Stimulated activated naive CD8-positive, alpha-beta T cell treated with anti-CD3 and anti-CD28 coated beads, Interleukin-15, amount 100 ng/mL, for 72 hours (primary cell): ENCODE data around the gene IRX1.

Experiments used
- ATAC-seq: fragments of 150-1000 bp; cut with Tn5 transposase; 2 replicates; pipeline ENCODE4 v1.10.0; 2021; ENCODE audit warnings: mild to moderate bottlenecking, moderate library complexity
- DNase-seq, 2 donors: peaks; one replicate each; pipeline ENCODE4 v3.0.0; 2021 to 2022
- H3K27ac Mint-ChIP-seq, 2 donors: one replicate each; pipeline ENCODE4 v1.8.0; 2022; ENCODE audit warnings: mild to moderate bottlenecking in 2 of 2, mixed read lengths in 2 of 2, moderate library complexity in 2 of 2
- H3K27me3 Mint-ChIP-seq: one replicate; pipeline ENCODE4 v1.8.0; 2022; ENCODE audit warnings: mixed read lengths
- H3K4me1 Mint-ChIP-seq: one replicate; pipeline ENCODE4 v1.8.0; 2022; ENCODE audit warnings: mild to moderate bottlenecking, mixed read lengths
- H3K4me3 Mint-ChIP-seq, 2 donors: one replicate each; pipeline ENCODE4 v1.8.0; 2022; ENCODE audit warnings: mild to moderate bottlenecking in 2 of 2, mixed read lengths in 2 of 2, moderate library complexity in 1 of 2
- H3K9me3 Mint-ChIP-seq, 2 donors: one replicate each; pipeline ENCODE4 v1.8.0; 2022; ENCODE audit warnings: mixed read lengths in 2 of 2

IRX1 gene

DNA sequence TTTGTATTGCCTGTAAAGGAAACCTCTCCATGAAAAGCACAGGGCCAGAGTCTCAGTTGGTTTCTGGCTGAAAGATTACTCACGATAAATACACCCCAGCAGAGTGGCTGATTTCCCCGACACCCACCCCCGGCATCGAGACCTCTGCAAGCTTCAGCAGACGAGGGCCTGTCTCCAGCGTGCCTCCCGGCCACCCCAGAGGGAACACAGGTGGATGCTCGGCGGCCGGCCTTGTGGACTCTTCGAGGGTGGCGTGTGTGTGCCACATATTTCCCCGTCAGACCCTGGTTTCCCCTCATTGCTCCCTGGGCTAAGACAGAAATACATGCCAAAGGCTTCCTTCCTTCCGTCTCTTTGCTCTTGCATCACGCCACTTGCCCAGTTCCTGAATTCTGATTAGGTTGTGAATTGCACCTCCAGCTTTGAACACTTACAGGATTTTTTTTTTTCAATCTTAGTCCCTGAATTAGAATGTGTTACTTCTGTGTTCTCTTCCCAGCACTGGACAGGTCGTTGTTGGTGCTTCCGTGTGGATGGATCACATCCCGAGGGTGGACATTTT, 13.6 kb downstream of the IRX1 start:
- Mint-ChIP-seq H3K4me1 (peaks cover 10% of the 10 kb centered on the region), H3K27me3 (peaks cover 59% of the 10 kb centered on the region), H3K27ac (no peak overlapping the region), H3K9me3 (no peaks in the 10 kb centered on the region), H3K4me3 (no peak overlapping the region)
- DNase-seq (no peak), ATAC-seq (no peak)

DNA sequence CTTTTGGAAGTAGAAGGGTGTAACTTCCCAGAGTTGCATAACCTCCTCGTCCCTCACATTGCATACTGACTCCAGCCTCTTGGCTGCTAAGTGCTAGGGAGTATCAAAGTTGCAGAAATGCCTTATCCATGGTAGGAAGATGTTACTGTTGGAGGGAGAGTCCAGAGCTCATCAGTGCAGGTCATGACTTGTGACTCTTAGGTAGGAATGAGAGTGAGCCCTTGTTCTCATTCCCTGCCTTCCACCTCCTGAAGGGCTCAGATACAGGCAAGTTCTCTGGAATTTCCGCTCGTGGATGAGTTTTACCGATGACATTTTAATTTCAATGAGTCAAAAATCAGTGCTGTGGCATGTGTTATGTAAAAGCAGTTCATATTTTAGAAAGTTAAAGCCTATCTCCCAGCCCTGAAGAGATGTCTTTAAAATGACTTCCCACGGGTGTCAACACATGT, 17.0 kb downstream of the IRX1 start:
- peaks cover 0 to 9% of the 10 kb centered on the region in 2 donors for H3K9me3 Mint-ChIP-seq
- H3K27ac Mint-ChIP-seq, result no peak overlapping the region
- no peaks in the 10 kb centered on the region for H3K4me1 Mint-ChIP-seq
- ATAC-seq (no peak), DNase-seq (no peak)
- no peak overlapping the region for H3K4me3 Mint-ChIP-seq
- H3K27me3 Mint-ChIP-seq, result peaks cover 25% of the 10 kb centered on the region

DNA sequence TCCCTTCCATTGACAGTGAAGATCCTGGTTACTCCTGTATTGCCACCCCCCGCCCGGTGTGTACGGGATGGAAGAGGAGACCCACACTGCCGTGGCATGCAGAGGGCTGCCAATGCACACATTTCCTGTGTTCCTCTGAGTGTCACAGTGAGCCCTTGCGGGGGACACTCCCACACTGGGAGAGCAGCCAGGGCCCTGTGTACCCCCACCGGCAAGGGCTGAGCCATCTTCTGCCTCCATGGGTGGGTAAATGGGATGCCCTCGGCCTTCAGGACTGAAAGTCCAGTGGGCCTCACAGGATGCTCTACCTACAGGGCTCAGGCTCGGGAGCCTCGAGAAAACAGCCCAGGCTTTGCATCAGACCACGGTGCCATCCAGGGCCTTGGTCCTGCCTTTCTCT, 18.1 kb downstream of the IRX1 start:
- H3K27ac Mint-ChIP-seq, result no peak overlapping the region
- peaks cover 14% of the 10 kb centered on the region for H3K27me3 Mint-ChIP-seq
- H3K4me3 Mint-ChIP-seq, result no peak overlapping the region
- DNase-seq, result no peak
- no peaks in the 10 kb centered on the region for H3K4me1 Mint-ChIP-seq
- H3K9me3 Mint-ChIP-seq, result peaks cover 0 to 9% of the 10 kb centered on the region in 2 donors
- ATAC-seq, result no peak

DNA sequence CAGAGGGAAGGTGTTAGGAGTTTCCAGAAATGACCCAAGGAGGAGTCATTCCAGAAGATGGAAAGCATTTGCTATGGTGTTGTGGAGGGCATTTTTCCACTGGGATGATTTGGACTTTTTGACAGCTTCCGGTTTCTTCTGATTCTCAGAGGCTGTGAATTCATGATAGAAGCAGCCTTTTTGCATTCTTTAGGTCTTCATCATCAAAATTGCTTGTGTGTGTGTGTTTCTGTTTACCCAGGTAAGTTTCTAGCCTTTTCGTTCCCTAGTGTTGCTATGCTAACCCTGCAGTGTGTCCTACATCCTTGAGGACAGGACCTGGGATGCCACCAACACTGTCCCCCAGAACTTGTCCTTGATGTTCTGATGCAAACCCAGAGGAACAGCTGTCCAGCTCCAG, 19.6 kb downstream of the IRX1 start:
- no peaks in the 10 kb centered on the region for H3K4me1 Mint-ChIP-seq
- DNase-seq (no peak), ATAC-seq (no peak)
- peaks cover 0 to 9% of the 10 kb centered on the region in 2 donors for H3K9me3 Mint-ChIP-seq
- no peak overlapping the region for H3K27ac Mint-ChIP-seq
- H3K4me3 Mint-ChIP-seq, result no peak overlapping the region
- no peaks in the 10 kb centered on the region for H3K27me3 Mint-ChIP-seq

DNA sequence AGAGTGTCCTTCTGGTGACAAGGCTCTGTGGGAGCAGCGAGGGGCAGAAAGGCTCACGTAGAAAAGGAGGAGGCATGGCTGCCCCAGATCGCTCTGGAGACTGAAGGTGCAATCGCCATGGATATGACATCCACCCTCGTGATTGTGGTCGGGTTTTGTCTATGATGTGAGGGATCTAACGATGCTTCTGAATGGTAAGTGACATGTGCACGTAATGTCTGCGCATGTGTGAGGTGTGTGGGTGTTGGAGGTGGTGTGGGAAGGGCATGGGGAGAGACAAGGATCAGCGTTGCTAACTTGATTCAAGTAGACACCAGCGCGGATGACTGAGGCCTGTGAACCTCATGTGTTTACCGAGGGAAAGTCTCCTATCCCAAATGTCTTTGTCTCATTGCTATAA, 20.2 kb downstream of the IRX1 start:
- Mint-ChIP-seq H3K27ac (no peak overlapping the region), H3K4me3 (no peak overlapping the region), H3K27me3 (no peaks in the 10 kb centered on the region), H3K4me1 (no peaks in the 10 kb centered on the region), H3K9me3 (peaks cover 0 to 9% of the 10 kb centered on the region in 2 donors)
- ATAC-seq, result no peak
- DNase-seq, result no peak

DNA sequence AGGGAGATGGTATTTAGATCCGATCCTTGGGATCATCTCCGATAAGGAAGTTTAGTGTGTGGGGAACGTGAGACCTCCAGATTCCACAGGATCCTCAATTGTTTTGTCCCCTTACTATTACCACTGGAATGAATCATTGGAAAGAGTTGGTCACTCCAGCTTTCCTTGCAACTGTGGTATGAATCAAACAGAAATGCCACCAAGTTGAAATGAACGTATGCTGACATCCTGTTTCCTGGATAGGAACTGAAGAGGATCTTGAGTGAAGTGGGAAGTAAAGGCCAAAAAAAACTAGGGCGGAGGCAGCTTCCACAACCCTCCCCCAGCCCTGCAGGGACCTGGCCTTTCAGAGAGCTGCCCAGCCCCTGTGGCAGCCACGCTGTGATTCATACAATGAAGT, 23.9 kb downstream of the IRX1 start:
- Mint-ChIP-seq H3K27me3 (no peaks in the 10 kb centered on the region), H3K4me3 (no peak overlapping the region), H3K9me3 (peaks cover 0 to 9% of the 10 kb centered on the region in 2 donors), H3K4me1 (no peaks in the 10 kb centered on the region), H3K27ac (no peak overlapping the region)
- DNase-seq (no peak), ATAC-seq (no peak)

DNA sequence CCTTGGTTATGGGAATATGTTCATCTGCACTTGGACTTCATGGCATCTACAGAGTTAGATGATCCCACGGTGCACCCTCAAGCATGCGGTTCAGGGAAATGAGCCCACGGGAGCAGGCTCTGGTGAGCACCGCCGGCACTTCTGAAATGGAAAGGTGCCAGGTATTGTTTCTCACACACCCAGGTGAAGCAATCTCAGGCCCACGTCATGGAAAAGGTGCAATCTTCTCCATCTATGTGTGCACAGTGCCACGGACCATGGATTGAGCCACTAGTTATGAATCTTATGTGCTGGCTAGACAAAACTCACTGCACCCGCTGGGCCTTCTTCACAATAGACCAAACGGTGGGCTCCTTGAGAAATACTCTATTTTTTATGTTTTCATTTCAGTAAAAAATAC, 27.3 kb downstream of the IRX1 start:
- H3K27me3 Mint-ChIP-seq, result no peaks in the 10 kb centered on the region
- no peak overlapping the region for H3K4me3 Mint-ChIP-seq
- no peaks in the 10 kb centered on the region for H3K4me1 Mint-ChIP-seq
- no peak for ATAC-seq
- no peak overlapping the region for H3K27ac Mint-ChIP-seq
- H3K9me3 Mint-ChIP-seq, result peaks cover 1 to 22% of the 10 kb centered on the region in 2 donors
- DNase-seq, result no peak

DNA sequence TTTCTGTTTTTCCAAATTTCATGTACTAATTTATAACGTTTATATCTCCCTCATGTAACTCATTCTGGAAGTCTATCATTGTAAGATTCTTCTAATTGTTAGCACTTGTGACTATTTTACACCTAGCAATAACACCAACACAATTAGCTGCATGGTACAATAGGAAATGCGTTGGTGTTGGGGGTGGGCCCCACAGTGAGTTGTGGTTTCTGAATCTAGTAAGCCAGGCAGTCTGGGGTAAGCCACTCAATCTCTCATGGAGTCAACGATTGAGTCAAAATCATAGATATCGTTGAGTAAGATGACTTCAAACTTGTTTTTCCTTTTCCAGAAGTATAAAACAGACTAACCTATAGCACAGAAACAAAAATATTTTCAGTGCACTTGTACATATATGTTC, 30.0 kb downstream of the IRX1 start:
- Mint-ChIP-seq H3K27me3 (no peaks in the 10 kb centered on the region), H3K4me3 (no peak overlapping the region), H3K9me3 (peaks cover 6 to 28% of the 10 kb centered on the region in 2 donors), H3K27ac (no peak overlapping the region), H3K4me1 (no peaks in the 10 kb centered on the region)
- DNase-seq (no peak), ATAC-seq (no peak)

DNA sequence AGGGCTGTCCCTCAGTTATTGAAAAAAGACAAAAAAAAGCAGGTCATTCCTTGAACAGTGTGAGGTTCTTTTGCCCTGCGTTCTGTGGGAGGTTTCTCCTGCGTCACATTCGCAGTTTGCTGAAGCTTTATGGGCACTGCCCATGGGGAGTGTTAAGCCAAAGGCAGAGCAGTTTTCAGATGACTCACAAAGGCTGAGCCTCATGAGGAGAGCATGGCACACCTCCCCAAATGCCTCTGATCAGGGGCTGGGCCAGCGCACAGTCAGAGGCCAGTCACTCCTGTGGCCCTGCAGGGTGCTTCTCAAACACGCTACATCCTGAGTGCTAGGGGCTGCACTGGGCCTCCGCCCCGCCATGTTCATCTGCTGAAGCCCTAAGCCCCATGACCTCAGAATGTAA, 38.4 kb downstream of the IRX1 start:
- no peak for DNase-seq
- no peaks in the 10 kb centered on the region for H3K27me3 Mint-ChIP-seq
- no peak overlapping the region for H3K27ac Mint-ChIP-seq
- H3K9me3 Mint-ChIP-seq, result peaks cover 5 to 8% of the 10 kb centered on the region in 2 donors
- no peak overlapping the region for H3K4me3 Mint-ChIP-seq
- ATAC-seq, result no peak
- no peaks in the 10 kb centered on the region for H3K4me1 Mint-ChIP-seq

DNA sequence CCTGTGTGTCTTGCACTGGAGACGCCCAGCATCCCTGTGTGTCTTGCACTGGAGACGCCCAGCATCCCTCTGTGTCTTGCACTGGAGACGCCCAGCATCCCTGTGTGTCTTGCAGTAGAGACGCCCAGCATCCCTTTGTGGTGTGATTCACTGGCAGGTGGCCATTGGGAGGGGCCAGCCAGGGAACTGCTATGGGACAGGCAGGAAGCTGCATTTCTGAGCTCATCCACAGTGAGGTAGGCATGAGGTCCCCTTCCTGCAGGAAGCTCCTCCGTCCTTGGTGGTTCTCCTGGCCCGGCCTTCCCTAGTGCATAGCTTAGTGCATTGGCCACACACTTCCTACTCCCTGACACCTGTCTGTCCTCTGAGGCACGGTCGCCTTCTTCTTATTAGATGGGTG, 43.5 kb downstream of the IRX1 start:
- Mint-ChIP-seq H3K27ac (no peak overlapping the region), H3K4me1 (no peaks in the 10 kb centered on the region), H3K9me3 (no peaks in the 10 kb centered on the region), H3K4me3 (no peak overlapping the region), H3K27me3 (no peaks in the 10 kb centered on the region)
- no peak for ATAC-seq
- no peak for DNase-seq

DNA sequence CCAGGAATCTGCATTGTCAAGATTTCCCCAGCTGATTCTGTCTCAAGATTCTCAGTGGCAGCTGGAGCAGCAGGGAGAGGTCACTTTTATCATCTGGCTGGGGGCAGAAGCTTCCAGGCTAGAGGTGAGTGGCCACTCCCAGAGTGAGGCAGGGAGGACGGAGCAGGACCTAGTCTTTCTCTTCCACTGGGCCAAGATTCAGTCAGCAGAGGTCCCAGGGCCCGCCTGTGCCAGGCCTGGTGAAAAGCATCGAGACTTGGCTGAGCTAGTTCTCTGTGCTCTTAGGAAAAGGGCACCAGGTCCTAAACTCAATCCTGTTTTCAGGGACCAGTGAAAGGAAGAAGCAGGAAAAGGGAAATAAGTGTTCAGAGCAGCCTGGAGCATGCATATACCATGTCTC, 46.6 kb downstream of the IRX1 start:
- DNase-seq (no peak), ATAC-seq (no peak)
- Mint-ChIP-seq H3K27me3 (peaks cover 7% of the 10 kb centered on the region), H3K9me3 (no peaks in the 10 kb centered on the region), H3K4me1 (no peaks in the 10 kb centered on the region), H3K27ac (no peak overlapping the region), H3K4me3 (no peak overlapping the region)

DNA sequence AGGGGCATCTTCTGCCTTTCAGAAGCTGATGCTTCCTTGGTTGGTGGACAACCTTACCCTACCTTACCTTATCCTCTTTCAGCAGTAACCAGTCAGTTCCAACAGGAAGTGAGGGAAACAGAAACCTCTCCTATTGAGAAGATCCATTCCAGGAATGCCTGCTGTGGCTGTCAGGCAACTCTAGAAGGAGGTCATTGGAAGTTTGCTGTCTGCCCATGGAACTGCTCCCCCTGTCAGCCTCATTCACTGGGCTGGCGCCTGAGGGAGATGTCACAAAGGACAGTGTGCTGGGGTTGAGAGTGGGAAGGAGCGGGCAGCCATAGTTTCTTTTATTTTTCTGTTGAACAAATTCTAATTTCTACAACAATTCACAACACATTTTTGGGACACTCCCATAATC, 54.7 kb downstream of the IRX1 start:
- H3K27ac Mint-ChIP-seq, result peak overlapping the region in 1 of 2 donors; percentile 24
- no peak for ATAC-seq
- H3K4me3 Mint-ChIP-seq, result no peak overlapping the region
- no peak for DNase-seq
- no peaks in the 10 kb centered on the region for H3K4me1 Mint-ChIP-seq
- no peaks in the 10 kb centered on the region for H3K27me3 Mint-ChIP-seq
- H3K9me3 Mint-ChIP-seq, result peaks cover 0 to 6% of the 10 kb centered on the region in 2 donors

DNA sequence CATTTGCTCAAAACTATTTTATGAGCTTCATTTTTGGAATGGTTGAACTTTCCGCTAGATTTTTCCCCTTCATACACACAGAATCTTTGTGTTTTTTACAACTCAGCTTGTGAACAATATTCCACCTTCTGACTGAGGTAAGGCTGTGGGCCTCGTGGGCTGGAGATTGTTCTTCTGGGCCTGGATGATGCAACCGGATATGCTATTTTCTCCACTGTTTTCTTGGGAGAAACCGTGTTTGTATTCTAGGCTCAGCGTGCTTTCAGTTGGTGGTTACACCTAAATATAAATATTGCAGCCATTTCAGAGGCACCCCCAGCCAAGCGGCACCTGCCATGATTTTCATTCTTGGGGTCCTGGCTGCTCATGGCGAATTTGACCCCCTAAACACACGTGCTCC, 55.2 kb downstream of the IRX1 start:
- ATAC-seq (no peak), DNase-seq (no peak)
- Mint-ChIP-seq H3K27me3 (no peaks in the 10 kb centered on the region), H3K4me1 (no peaks in the 10 kb centered on the region), H3K27ac (no peak overlapping the region), H3K4me3 (no peak overlapping the region), H3K9me3 (peaks cover 0 to 6% of the 10 kb centered on the region in 2 donors)
